ENCODE results near the gene SLC22A4.

SLC22A4 gene

GRCh38 chr5:132376694-132377641 is 82.8 kb downstream of the SLC22A4 start:
- DNase-seq (ENCODE audit: low read depth, low spot score), result no peak

DNA sequence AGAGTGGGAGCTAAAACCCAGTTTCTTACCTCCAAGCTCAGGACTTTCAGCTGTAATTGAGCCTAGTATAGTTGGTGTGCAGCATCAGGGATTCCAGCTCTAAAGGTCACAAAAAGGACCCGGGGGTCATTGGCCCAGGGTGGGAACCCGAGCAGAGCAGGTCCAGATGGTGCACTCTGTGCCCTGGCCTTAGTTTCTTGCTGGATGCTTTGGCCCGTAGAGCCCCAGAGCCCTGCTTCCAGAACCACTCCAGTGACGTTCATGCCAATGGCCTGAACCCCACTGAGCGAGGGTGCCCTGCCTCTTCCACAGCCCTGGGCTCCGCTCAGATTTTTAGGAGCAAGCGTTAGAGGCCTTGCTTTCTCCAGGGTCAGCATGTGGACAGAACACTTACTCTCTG is 83.5 kb downstream of the SLC22A4 start:
- DNase-seq (ENCODE audit: low read depth, low spot score), result no peak

- DNase-seq (ENCODE audit: low read depth, low spot score), result no peak
Observed at GRCh38 chr5:132378580-132378979, 84.4 kb downstream of the SLC22A4 start.

- no peak for DNase-seq (ENCODE audit: low read depth, low spot score)
Observed at GRCh38 chr5:132380047-132380446, 85.9 kb downstream of the SLC22A4 start.

DNA sequence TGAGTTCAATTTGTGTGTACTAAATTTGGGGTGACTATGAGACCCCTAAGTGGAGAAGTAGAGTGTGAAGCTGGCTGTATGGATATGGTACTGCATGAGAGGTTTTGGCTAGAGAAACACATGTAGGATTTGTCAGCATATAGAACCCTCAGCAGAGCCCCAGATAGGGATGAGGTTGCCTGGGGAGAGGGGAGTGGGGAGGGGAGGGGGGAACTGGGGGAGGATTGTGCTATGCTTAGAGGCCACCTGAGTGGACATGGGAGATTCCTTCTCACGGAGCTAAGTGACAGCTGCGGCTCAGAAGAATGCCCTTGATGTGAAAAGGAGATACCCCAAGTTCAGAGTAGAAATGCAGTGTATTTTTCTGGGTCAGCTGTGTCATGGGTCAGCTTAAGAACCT is 86.5 kb downstream of the SLC22A4 start:
- no peak for DNase-seq (ENCODE audit: low read depth, low spot score)

GRCh38 chr5:132381614-132382013 is 87.4 kb downstream of the SLC22A4 start:
- DNase-seq (ENCODE audit: low read depth, low spot score), result no peak

- DNase-seq (ENCODE audit: low read depth, low spot score), result no peak
Observed at GRCh38 chr5:132383261-132383660, 89.1 kb downstream of the SLC22A4 start.

- no peak for DNase-seq (ENCODE audit: low read depth, low spot score)
Observed at GRCh38 chr5:132383984-132384383, 89.8 kb downstream of the SLC22A4 start.

DNA sequence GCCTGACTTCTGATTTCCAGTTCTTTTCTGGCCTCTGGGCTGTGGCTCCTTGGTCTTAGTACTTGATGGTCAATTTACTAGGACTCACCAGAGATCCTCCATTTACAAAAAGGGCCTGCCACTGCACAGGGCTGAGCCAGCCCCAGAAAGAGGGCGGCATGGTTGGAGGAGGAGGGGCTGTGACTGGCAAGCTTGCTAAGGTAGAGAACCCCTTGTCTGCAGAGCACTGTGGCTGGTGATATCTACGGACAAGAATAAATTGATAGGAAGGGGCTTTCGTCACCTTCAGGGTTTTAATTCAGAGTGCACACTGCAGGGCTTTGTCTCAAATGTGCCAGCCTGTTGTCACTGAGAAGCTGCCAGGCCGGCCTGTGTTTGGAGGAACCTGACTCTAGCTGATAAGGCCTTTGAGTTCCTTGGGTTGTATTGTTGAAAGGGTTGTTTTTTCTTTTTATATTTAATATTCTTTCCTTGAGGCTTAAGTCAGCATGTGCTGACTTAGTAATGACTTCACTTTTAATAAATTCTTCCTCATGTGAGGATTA is 90.4 kb downstream of the SLC22A4 start:
- DNase-seq (ENCODE audit: low read depth, low spot score), result no peak

DNA sequence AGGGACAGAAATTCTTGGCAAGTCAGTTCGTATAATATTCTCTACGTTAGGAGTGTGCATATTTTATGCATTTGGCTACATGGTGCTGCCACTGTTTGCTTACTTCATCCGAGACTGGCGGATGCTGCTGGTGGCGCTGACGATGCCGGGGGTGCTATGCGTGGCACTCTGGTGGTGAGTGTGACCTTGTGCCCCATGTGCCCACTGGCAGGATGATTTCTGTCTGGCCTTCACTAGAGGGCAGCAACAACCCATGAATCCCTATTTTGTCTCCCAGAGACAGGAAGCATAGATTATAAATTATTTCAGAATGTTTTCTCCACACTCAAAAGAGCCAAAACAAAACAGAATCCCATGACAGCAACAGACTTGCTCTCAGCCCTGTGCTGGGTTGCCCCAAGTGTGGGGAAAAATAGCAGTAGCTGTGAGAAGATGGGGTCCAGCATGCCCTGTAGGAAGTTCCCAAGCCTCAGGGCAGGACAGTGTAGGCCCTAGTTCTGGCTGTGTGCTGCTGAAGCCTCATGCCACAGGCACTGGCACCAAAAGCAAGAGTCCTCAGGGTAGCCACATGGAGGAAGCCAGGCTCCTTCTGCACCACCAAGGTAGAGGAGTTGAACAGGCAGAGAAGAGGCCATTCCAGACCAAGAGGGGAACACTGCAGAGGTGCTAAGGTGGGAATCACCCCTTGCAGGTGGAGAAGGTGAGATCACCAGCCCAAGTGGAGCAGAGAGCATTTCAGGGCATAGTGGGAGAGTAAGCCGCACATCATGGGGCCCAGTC is 91.3 kb downstream of the SLC22A4 start:
- DNase-seq (ENCODE audit: low read depth, low spot score), result peak; percentile 24

GRCh38 chr5:132386644-132387286 is 92.6 kb downstream of the SLC22A4 start:
- peak; percentile 51 for DNase-seq (ENCODE audit: low read depth, low spot score)

- no peak for DNase-seq (ENCODE audit: low read depth, low spot score)
Observed at GRCh38 chr5:132387640-132388117, 93.5 kb downstream of the SLC22A4 start.

- DNase-seq (ENCODE audit: low read depth, low spot score), result no peak
Observed at GRCh38 chr5:132388244-132389050, 94.3 kb downstream of the SLC22A4 start.

GRCh38 chr5:132389051-132389331 is 94.8 kb downstream of the SLC22A4 start:
- no peak for DNase-seq (ENCODE audit: low read depth, low spot score)

- DNase-seq (ENCODE audit: low read depth, low spot score), result no peak
Observed at GRCh38 chr5:132389585-132390286, 95.5 kb downstream of the SLC22A4 start.

DNA sequence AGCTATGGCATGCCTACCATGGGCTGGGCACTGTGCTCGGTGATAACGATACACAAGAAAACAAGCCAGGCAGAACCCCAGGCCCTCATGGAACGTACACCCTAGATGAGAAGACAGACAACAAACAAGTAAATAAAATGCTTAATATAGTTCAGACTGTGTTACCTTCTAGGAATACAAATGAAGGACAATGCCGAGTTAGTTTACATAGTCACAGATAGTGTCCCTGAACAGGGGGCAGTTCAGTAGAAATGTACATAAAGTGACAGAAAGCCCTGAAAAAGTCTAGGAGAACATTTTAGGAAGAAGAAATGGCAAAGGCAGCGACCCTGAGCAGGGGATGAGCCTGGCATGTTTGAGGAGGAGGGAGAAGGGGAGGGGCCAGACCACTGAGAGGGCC is 97.1 kb downstream of the SLC22A4 start:
- no peak for DNase-seq (ENCODE audit: low read depth, low spot score)

DNA sequence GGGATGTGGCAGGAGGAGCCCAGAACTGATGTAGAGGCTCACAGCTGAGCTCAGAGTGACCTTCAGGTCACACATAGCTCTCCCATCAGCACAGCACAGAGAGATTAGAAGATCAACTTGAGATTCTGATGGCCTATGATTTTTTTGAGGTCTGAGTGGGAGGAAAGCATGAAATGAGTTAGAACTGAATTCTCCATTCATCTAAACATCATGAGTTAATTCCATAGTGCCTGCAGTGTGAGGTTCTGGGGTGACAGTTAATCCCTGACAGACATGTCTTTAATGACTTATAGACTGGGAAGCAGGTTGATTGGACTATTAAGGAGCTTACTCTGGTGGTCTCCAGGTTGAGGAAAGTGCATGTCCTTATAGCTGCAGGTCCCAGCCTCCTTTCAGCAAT is 97.7 kb downstream of the SLC22A4 start:
- DNase-seq (ENCODE audit: low read depth, low spot score), result no peak

DNA sequence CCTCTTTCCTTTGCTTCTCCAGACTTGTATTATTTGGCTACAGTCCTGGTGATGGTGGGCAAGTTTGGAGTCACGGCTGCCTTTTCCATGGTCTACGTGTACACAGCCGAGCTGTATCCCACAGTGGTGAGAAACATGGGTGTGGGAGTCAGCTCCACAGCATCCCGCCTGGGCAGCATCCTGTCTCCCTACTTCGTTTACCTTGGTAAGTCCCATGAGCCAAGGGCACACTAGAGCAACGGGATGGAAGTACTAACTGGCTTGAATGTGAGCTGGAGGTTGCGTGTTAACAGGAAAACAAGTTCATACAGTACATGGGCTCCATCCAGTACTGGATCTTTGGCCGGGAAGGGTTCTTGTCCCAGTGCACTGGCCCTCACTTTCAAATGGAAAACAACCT is 98.2 kb downstream of the SLC22A4 start:
- DNase-seq (ENCODE audit: low read depth, low spot score), result no peak

GRCh38 chr5:132392978-132393825 is 99.0 kb downstream of the SLC22A4 start:
- no peak for DNase-seq (ENCODE audit: low read depth, low spot score)
